DOHH2 (cell line): ENCODE measurements around the gene ZNF462.

Experiments used
- CTCF ChIP-seq: fragments of 200-600 bp; sonication (generic); IDR thresholded peaks from one replicate; pipeline ENCODE4 v1.5.1; 2014; ENCODE audit warnings: antibody characterized with exemption, mild to moderate bottlenecking, low read depth, low read length; ENCODE audit not compliant: poor library complexity, severe bottlenecking
- EZH2phosphoT487 ChIP-seq: fragments of 200-600 bp; sonication (generic); IDR thresholded peaks from 2 replicates; pipeline ENCODE4 v1.6.1; 2017; ENCODE audit warnings: borderline replicate concordance, mild to moderate bottlenecking, antibody characterized with exemption, low read length, moderate library complexity, mixed read lengths

- TF ChIP-seq CTCF (peak; percentile 9), EZH2phosphoT487 (no peak)
Observed at GRCh38 chr9:107043886-107044285, 180.9 kb downstream of the ZNF462 start.
